KG1 (cell line): ENCODE measurements around the gene NLGN2.

ENCODE experiments used
- DNase-seq: peaks from one replicate; lab custom pipeline; 2025; lab: John Stamatoyannopoulos, UW

NLGN2 gene

GRCh38 chr17:7414837-7415236, 7.2 kb downstream of the NLGN2 start:
- DNase-seq = no peak

GRCh38 chr17:7415784-7416183, 8.1 kb downstream of the NLGN2 start:
- DNase-seq = no peak

DNA sequence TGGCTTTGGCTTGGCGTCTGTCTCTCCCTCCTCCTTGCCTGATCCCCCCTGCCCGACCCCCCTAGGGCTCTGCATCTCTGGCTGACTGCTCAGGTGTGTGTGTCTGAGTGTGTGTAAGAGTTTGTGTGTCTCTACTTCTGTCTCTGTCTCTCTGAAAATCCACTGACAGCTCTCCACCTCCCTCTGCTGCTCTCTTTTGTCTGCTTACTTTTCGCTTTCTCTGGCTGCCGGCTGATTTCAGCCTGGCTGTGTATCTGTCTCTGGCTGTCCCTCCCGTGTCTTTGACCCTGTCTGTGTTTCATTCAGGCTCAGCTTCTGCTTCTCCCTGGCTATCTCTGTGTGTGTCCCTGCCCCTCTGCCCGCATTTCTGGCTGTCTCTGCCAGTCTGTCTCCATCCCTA, 8.7 kb downstream of the NLGN2 start:
- DNase-seq = no peak

- DNase-seq = no peak
Observed at GRCh38 chr17:7417056-7417655, 9.5 kb downstream of the NLGN2 start.

- no peak for DNase-seq
Observed at GRCh38 chr17:7418472-7419152, 11.0 kb downstream of the NLGN2 start.

- DNase-seq = no peak
Observed at GRCh38 chr17:7419819-7420610, 12.4 kb downstream of the NLGN2 start, which contains the start of gene SPEM1. TSS of gene SPEM1 (plus strand) at chr17:7420324. CDS start at chr17:7420385, 61 bp downstream.

DNA sequence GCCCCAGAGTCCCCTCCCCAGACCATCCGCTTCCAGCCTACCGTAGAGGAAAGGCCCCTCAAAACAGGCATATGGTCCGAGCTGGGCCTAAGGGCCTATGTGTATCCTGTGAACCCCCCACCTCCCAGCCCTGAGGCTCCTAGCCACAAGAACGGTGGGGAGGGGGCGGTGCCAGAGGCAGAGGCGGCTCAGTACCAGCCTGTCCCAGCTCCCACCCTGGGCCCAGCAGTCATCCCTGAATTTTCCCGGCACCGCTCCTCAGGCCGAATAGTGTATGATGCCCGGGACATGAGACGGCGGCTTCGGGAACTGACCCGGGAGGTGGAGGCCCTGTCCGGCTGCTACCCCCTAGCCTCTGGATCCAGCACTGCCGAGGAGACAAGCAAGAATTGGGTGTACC, 13.5 kb downstream of the NLGN2 start:
- no peak for DNase-seq

DNA sequence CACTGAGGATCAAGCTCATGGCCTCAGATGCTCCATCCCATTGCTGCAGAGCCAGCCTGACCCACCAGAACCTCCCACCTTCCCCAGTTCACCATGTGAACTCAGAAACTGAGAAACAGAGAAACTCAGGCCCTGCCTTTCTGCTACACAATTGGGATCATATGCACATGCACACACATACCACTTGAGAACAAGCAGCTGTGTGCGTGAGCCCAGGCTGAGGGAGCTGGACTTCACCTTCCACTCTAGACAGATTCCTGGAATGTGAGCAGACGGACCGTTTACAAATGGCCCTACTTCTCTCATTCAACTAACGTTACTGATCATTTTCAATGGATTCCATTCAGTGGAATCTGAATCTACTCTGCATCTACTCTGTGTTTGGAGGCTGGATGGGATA, 16.0 kb downstream of the NLGN2 start:
- no peak for DNase-seq

GRCh38 chr17:7425316-7425715, 17.7 kb downstream of the NLGN2 start, which contains the start of gene SPEM2:
TSS of gene SPEM2 (plus strand) at chr17:7425616. CDS start at chr17:7425689, 73 bp downstream.
- no peak for DNase-seq

DNA sequence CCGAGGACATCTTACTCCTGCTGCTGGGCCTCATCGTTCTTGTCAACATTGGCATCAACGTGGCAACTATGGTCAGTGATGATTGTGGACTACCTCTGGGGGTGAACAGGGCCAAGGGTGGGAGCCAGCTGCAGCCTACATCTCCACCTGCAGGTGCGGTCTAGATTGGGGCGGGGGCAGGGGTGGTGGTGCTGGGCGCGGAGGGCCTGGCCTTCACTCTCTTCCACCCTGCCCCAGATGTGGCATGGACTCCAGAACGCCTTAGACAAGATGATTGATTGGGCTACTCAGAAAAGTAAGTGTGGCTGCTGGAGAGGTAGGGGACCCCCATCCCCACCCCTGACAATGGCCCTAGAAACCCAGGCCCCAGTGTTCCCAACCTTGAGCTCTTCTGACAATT, 18.1 kb downstream of the NLGN2 start:
- DNase-seq = no peak

DNA sequence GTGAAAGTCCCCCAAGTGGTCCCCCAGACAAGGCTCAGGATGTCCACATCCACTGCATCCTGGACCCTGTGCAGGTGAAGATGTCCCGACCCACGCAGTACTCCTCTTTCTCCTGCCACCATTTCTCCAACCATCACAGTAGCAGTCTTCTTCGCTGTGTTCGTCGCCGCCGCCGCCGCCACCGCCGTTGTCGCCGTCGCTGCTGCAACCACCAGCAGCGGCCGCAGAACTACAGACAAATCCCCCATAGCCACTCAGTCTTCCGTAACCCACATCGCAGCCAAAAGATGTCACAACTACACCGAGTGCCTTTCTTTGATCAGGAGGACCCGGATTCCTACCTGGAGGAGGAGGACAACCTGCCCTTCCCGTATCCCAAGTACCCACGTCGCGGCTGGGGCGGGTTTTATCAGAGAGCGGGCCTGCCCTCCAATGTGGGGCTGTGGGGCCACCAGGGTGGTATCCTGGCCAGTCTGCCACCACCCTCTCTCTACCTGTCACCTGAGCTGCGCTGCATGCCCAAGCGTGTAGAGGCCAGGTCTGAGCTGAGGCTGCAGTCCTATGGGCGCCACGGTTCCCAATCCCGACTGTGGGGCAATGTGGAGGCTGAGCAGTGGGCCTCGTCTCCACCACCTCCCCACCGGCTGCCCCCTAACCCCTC, 18.7 kb downstream of the NLGN2 start:
- no peak for DNase-seq

GRCh38 chr17:7426896-7427489, 19.3 kb downstream of the NLGN2 start:
- DNase-seq = no peak

- DNase-seq = no peak
Observed at GRCh38 chr17:7427549-7427948, 19.9 kb downstream of the NLGN2 start.

- DNase-seq = no peak
Observed at GRCh38 chr17:7428557-7428956, 20.9 kb downstream of the NLGN2 start, which contains the start of gene SPEM3. TSS of gene SPEM3 (plus strand) at chr17:7428857. CDS start at chr17:7428903, 46 bp downstream.

DNA sequence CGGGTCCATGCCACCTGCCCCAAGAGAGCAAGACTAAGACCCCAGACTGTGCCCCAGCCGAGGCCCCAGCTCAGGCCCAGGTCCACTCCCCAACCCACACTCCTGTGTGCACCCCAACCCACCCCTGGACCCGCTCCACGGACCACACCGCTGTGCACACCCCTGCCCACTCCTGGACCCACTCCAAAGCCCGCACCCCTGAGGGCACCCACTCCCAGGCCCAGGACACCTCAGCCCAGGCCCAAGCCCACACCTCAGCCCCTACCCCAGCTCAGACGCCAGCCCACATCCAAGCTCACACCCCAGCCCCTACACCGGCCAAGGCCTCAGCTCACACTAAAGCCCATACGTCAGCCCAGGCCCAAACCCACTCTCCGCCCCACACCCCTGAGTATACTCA, 22.1 kb downstream of the NLGN2 start:
- no peak for DNase-seq

DNA sequence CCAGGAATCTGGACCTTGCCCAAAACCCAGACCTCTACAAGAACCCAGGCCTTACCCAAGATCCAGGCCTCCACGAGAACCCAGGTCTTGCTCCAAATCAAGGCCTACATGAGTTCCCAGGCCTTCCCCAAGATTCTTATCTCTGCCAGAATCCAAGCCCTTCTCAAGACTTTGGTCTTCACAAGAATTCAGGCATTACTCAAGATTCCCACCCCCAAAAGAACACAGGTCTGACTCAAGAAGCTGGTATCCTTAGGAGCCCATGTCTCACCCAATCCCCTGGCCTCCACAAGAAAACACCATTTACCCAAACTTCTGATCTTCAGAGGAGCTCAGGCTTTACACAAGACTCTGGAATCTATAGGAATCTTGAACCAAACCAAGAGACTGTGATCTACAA, 23.6 kb downstream of the NLGN2 start:
- DNase-seq = no peak

GRCh38 chr17:7432296-7432695, 24.7 kb downstream of the NLGN2 start:
- DNase-seq = no peak

GRCh38 chr17:7435676-7436555, 28.3 kb downstream of the NLGN2 start:
- DNase-seq = no peak

DNA sequence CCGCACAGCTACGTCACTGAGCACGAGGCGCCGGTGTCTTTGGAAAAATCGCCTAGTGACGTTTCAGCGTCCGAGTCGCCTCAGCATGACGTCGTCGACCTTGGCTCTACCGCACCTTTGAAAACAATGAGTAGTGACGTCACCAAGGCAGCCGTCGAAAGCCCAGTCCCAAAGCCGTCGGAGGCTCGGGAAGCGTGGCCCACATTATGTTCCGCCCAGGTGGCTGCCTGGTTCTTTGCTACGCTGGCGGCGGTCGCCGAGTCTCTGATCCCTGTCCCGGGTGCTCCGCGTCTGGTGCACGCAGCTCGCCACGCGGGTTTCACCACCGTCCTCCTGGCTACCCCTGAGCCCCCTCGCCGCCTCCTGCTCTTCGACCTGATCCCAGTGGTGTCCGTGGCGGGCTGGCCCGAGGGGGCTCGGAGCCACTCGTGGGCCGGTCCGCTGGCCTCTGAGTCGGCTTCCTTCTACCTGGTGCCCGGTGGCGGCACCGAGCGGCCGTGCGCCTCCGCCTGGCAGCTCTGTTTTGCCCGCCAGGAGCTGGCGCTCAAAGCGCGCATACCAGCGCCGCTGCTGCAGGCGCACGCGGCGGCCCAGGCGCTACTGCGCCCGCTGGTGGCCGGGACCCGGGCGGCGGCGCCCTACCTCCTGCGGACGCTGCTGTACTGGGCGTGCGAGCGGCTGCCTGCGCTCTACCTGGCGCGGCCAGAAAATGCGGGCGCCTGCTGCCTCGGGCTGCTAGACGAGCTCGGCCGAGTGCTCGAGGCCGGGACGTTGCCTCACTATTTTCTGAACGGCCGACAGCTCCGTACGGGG, 29.1 kb downstream of the NLGN2 start:
- DNase-seq = no peak

GRCh38 chr17:7437369-7437863, 29.8 kb downstream of the NLGN2 start:
- no peak for DNase-seq
